GM12891 (cell line): ENCODE results near the gene TPSAB1.

Experiments used
- PAX5 ChIP-seq: IDR thresholded peaks from 2 replicates; pipeline ENCODE4 v1.6.1; 2011; ENCODE audit warnings: low read length, moderate library complexity, mild to moderate bottlenecking; ENCODE audit not compliant: insufficient read depth, severe bottlenecking
- POLR2A ChIP-seq: IDR thresholded peaks from 2 replicates; pipeline ENCODE4 v1.6.1; 2011; ENCODE audit warnings: low read depth, low read length, control low read depth
- POLR2AphosphoS5 ChIP-seq: IDR thresholded peaks from 2 replicates; pipeline ENCODE4 v1.6.1; 2011; ENCODE audit warnings: low read depth, low read length, control low read depth
- POU2F2 ChIP-seq: IDR thresholded peaks from 2 replicates; pipeline ENCODE4 v1.6.1; 2011; ENCODE audit warnings: low read depth, mild to moderate bottlenecking, control low read depth, low read length, moderate library complexity
- SPI1 ChIP-seq: IDR thresholded peaks from 2 replicates; pipeline ENCODE4 v1.6.1; 2011; ENCODE audit warnings: low read depth, low read length, control low read depth
- TAF1 ChIP-seq: IDR thresholded peaks from 2 replicates; pipeline ENCODE4 v1.6.1; 2011; ENCODE audit warnings: low read depth, low read length, control low read depth

GRCh38 chr16:1279945-1280589 is 39.6 kb downstream of the TPSAB1 start:
- TF ChIP-seq POLR2AphosphoS5, result no peak
- no peak for TF ChIP-seq POLR2A
- TF ChIP-seq TAF1, result no peak
- TF ChIP-seq SPI1, result no peak
- TF ChIP-seq PAX5, result no peak
- no peak for TF ChIP-seq POU2F2
